ENCODE data around the gene ROR2.

DNA sequence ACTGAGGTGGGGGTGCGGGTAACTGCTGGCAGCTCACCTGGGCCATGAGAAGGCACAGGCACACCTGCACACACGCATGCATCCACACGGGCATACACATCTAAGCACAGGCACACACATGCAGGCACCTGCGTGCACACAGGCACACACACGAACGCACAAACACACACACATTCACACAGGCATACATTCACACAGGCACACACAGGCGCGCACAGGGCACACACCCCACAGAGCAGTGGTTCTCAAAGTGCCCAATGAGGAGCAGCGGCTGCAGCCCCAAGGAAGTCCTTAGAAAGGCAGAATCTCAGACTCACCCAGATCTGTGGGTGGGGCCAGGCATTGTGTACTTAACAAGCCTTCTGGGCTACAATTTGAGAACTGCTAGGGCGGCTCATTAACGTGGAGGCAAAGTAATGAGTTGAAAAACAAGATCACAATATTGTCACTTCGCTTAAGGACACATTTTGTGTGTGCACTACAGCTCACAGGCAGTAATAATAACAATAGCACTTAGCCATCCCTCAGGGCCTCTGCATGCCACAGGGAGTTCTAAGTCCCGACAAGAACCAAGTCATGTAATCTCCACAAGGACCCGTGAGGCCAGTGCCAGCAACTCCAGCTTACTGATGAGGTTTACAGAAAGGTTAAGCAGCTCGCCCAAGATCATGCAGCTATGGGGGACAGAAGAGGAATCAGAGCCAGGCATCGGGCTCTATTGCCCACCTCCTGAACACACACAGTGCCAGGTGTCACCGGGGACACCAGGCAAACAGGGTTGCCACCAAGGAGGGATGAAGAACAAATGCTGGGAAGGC is 91.6 kb downstream of the ROR2 start:
- TF ChIP-seq POLR2A (IDR thresholded peaks at IDR 0.05; ENCODE audit: low read length) (no peak), GATA1 (IDR thresholded peaks at IDR 0.05; ENCODE audit: low read depth, low read length) (no peak)
